ENCODE measurements around the gene CEP20.
"Not testable (repeated sequence)": the region's sequence is repeated elsewhere in the genome, so short reads cannot be mapped to it uniquely, and the experiment has no call there.

CEP20 gene

GRCh38 chr16:15857724-15858560 lies 30.5 kb downstream of the CEP20 start:
- no peak for DNase-seq (ENCODE audit: low read depth in 2 of 2)

- no peak for DNase-seq (ENCODE audit: low read depth in 2 of 2)
Observed at GRCh38 chr16:15856901-15857698, 31.3 kb downstream of the CEP20 start, which contains the start of gene MYH11. MYH11 (minus strand) TSS chr16:15857028; CDS start chr16:15838252, 18,776 bp downstream.

GRCh38 chr16:15856182-15856581 lies 32.2 kb downstream of the CEP20 start:
- DNase-seq (ENCODE audit: low read depth in 2 of 2) = no peak

GRCh38 chr16:15855704-15856003 lies 32.7 kb downstream of the CEP20 start:
- DNase-seq (ENCODE audit: low read depth in 2 of 2) = no peak

DNA sequence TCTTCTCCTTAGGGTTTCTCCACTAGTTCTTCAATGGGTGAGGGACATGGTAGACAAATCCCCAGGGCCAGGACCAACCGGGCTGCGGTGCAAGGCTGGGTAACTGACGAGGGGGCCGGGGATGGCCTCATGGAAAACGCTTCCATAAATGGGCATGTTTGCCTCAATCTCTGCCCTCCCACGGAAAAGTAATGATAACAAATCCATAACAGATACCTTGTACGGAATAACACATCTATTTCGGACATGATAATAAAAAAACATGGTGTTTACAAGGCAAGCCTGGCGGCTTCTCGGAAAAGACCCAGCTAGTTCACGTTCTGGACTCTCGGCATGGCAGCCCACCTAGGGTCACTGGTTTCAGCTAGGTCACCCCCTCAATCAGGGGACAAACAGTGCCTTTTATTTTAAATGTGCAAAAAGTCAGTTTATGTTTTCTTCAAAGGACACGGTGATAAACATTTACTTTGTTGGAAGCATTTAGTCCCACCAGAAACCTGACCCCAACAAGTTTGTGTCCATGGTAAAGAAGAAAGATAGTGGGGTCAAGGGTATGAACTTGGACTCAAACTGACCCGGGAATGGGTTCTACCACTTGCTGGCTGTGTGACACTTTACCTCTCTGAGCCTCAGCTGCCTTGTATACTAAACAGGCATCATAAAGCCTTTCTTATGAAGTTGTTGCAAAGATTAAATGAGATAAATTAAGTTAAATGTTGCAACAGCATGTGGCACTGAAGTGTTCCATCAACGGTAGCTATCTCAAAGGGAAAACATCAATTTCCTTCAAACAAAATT lies 33.3 kb downstream of the CEP20 start:
- no peak for DNase-seq (ENCODE audit: low read depth in 2 of 2)

DNA sequence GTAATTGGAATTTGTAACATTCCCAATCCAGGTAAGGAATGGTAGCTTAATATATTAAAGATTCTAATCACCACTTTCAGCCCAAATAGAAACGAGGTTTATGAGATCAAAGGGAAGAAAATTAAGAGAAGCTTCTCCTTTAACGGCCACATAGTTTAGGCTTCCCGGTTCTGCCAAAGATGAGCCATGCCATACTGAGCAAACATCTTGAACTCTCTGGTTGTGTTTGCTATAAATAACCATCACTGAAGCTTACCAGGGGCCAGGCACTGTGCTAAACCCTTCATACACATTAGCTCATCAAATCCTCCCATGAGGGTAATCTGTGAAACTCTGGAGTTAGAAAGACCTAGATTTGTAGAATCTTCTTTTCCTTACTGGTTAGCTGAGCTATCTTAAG lies 34.3 kb downstream of the CEP20 start:
- no peak for DNase-seq (ENCODE audit: low read depth in 2 of 2)

- no peak for DNase-seq (ENCODE audit: low read depth in 2 of 2)
Observed at GRCh38 chr16:15853021-15853420, 35.4 kb downstream of the CEP20 start.

GRCh38 chr16:15850555-15850954 lies 37.8 kb downstream of the CEP20 start:
- DNase-seq (ENCODE audit: low read depth in 2 of 2) = not testable (repeated sequence)

DNA sequence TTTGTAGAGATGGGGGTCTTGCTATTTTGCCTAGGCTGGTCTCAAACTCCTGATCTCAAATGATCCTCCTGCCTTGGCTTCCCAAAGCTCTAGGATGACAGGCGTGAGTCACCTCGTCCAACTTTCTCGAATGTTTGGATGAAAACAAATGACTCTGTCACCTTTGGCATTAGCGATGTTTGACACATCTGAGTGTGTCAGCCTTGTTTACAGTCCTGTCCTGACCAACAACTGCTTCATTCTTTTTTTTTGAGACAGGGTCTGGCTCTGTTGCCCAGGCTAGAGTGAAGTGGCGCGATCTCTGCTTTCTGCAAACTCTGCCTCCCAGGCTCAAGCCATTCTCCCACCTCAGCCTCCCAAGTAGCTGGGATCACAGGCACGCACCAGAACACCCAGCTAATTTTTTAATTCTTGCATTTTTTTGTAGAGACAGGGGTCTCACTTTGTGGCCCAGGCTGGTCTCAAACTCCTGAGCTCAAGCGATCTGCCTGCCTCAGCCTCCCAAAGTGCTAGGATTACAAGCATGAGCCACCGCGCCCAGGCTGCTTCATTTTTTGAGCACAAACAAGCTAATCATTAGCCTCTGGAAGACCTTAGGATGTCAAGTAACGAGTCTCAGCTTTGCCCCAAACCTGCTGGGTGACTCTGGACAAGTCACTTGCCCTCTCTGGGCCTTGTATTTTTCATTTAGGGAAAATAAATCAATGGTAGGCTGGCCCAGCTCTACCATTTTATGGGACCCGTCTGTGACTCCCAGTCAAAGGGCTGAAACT lies 39.0 kb downstream of the CEP20 start:
- DNase-seq (ENCODE audit: low read depth in 2 of 2) = no peak

DNA sequence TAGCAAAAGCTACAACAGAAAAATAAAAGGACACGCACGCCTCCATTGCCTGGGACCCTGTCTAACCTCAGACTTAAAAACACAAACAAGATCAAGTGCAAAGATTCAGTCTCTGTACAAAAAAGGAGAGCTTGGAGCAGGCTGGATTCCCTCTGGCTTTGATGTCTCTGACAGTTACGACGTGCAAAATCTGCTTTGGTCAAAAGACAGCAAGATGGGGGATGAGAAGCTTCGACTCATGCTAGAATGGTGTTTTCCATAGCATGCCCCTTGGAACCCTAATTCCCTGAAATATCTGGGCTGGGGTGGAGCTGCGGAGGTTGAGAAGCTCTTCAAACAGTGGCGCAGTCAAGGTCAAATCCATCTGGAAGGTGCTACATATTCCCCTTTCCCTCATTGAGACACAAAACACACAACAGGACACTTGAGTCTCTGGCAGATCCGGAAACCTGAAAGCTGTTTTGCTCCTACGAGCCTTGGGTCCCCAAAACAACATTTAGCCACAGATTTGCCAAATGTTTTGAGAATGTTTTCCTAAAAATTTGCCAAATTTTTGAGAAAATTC lies 40.7 kb downstream of the CEP20 start:
- DNase-seq (ENCODE audit: low read depth in 2 of 2) = no peak

GRCh38 chr16:15846510-15846909 lies 41.9 kb downstream of the CEP20 start:
- DNase-seq (ENCODE audit: low read depth in 2 of 2) = no peak

GRCh38 chr16:15843635-15844279 lies 44.6 kb downstream of the CEP20 start:
- no peak for DNase-seq (ENCODE audit: low read depth in 2 of 2)

DNA sequence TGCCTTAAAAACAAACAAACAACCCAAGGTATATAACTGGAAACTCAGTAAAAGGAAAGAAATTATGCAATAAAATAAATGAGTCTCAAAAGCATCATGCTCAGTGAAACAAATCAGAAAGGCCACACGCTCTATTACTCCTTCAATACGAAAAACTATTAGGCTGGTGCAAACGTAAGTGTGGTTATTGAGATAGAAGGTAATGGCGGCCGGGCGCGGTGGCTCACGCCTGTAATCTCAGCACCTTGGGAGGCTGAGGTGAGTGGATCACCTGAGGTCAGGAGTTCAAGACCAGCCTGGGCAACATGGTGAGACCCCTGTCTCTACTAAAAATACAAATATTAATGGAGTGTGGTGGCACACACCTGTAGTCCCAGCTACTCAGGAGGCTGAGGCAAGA lies 49.2 kb downstream of the CEP20 start:
- DNase-seq (ENCODE audit: low read depth in 2 of 2) = not testable (repeated sequence)

DNA sequence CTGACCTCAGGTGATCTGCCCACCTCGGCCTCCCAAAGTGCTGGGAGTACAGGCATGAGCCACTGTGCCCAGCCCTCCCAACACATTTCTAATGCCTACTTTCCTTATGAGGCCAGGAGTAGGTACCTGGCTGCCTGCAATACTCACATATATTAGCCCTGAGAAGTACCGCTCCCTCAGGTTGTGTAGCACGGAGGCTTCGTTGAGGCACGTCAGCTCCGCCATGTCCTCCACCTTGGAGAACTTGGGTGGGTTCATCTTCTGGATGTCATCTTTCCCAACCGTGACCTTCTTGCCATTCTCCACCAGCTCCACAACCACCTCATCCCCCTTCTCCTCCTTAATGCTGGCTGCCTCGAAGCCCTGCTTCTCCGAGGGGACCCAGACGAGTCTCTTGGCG lies 50.6 kb downstream of the CEP20 start:
- no peak for DNase-seq (ENCODE audit: low read depth in 2 of 2)

DNA sequence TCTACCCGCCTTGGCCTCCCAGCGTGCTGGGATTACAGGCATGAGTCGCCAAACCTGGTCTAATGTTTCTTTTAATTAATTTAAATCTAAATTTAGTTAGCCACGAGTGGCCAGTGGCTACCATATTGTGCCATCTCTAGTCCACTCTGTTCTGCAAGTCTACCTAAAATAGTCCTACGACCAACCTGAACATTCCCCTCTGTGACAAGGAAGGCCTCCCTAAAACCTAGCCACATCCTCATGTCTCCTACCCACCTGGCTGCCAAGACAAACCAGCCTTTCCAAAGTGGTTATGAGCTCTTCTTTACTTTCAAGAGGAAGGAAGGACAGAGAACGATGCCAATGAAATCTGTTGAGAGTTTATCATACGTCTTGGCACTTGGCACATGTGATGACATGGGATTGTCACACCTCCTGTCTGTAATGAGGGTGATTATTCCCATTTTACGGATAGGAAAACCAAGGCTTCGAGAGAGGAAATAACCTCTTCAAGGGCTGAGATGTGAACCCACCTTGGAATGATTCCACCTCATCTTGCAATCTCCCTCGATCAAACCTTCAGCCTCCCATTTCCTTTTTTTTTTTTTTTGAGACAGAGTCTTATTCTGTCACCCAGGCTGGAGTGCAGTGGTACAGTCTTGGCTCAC lies 51.3 kb downstream of the CEP20 start:
- no peak for DNase-seq (ENCODE audit: low read depth in 2 of 2)

DNA sequence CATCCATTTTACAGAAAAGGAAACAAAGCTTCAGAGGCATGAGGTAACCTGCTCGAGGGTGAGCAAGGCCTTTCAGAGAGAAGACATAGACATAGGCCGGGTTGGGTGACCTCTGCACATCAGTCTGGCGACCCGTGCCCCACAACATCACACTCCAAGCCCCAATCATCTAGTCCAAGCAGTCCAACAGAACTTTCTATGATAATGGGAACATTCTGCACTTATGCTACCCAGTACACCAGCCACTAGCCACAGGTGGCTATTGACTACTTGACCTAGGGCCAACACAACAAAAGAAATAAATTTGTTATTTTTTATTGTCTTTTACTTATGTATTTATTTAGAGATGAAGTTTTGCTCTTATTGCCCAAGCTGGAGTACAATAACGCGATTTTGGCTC lies 52.3 kb downstream of the CEP20 start:
- DNase-seq (ENCODE audit: low read depth in 2 of 2) = no peak

GRCh38 chr16:15835136-15835878 lies 53.1 kb downstream of the CEP20 start:
- no peak for DNase-seq (ENCODE audit: low read depth in 2 of 2)

GRCh38 chr16:15834502-15834901 lies 53.9 kb downstream of the CEP20 start:
- no peak for DNase-seq (ENCODE audit: low read depth in 2 of 2)

- no peak for DNase-seq (ENCODE audit: low read depth in 2 of 2)
Observed at GRCh38 chr16:15833541-15833940, 54.9 kb downstream of the CEP20 start.

All from activated CD4-positive, alpha-beta T cell treated with anti-CD3 and anti-CD28 coated beads for 24 hours (primary cell).